HG03135 (cell line): ENCODE measurements around the gene GOLGA5.
"Not testable (repeated sequence)": the region's sequence is repeated elsewhere in the genome, so short reads cannot be mapped to it uniquely, and the experiment has no call there.

Source experiments
- ATAC-seq: cut with Tn5 transposase; IDR thresholded peaks from one replicate; pipeline ENCODE4 v1.9.1; 2021; ENCODE audit warnings: mild to moderate bottlenecking, moderate library complexity; ENCODE audit not compliant: unreplicated experiment

Gene GOLGA5

GRCh38 chr14:92793709-92794546 lies at the start of gene GOLGA5:
Gene GOLGA5, plus strand, starts transcription at chr14:92794305. Its CDS starts 3,133 bp downstream, at chr14:92797438.
- ATAC-seq, result peak; percentile 94

- peak; percentile 18 for ATAC-seq
Observed at GRCh38 chr14:92747701-92748258, 46.3 kb upstream of the GOLGA5 start.

DNA sequence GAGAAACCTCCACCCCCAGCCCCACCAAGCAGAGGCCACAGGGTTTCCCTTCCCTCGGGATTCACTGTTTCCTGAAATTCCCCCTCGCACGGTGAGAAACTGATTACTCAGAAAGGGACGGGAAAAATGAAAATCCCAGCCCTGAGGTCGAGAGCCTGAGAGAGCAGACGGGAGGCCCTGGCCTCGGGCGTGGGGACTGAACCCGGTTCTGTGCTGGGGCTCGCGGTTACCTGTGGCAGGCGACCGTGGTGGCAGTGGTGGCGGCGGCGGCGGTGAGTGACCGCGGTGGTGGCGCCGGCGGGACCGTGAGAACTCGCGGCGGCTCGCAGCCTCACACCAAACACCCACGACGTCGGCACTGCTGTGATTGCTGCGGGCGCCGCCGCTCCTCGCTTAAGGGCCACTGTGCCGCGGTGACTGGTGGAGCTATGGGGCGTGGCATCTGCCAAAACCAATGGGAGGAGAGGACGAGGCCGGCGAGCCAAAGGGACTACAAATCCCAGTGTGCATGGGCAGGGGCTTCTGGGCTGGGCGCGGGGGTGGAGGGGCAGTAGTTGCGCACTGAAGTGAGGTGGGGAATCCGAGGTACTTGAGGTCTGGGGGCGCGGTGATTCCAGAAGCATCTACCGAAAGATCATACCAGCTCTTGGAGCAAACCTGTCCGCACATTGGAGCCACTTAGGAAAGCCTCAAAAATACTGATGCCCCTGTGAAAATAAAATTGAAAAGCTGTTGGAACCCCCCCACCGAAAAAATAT lies 45.7 kb upstream of the GOLGA5 start, which contains the start of gene LGMN:
Gene LGMN (minus strand): TSS at position 369 of the 758 bp plus-strand sequence. CDS start 15,841 bp downstream, outside the sequence.
- peak; percentile 72 for ATAC-seq

DNA sequence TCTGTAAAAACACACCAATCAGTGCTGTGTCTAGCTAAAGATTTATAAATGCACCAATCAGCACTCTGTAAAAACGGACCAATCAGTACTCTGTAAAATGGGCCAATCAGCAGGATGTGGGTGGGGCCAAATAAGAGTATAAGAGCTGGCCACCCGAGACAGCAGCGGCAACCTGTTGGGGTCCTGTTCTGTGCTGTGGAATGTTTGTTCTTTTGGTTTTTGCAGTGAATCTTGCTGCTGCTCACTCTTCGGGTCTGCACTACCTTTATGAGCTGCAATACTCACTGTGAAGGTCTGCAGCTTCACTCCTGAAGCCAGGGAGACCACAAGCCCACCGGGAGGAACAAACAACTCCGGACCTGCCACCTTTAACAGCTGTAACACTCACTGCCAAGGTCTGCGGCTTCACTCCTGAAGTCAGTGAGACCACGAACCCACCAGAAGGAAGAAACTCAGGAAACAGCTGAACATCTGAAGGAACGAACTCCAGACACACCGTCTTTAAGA lies 43.8 kb upstream of the GOLGA5 start:
- not testable (repeated sequence) for ATAC-seq

DNA sequence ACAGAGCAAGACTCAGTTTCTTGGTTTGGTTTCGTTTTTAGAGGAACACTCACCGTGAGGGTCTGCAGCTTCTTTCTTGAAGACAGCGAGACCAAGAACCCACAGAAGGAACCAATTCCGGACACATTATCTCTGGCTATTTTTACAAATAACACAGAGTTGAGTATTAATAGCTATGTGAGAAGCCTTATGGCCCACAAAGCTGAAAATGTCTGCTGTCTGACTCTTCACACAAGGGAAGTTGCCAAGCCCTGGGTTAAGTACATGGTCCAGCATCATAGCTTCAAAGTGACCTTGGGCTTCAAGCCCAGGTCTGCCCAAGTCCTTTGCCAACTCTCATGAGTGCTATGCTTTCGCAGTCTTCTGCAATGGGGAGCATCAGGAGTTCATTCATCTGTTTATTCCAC lies 43.1 kb upstream of the GOLGA5 start:
- no peak for ATAC-seq

DNA sequence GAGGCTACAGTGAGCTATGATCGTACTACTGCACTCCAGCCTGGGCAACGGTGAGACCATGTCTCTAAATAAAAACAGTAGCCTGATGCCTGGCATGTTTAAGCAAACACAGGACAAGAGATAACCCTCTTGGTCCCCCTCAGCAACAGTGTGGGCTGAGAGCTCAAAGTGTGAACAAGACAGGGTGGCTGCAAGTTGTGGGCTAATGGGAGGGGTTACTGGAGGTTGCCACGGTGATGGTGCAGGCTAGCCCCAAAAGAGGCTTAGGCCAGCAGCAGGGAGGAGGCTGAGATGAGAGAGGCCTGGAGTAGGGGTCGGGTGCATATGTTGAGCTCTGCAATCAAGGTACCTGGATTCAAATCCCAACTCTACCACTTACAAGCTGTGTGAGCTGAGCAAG lies 42.3 kb upstream of the GOLGA5 start:
- no peak for ATAC-seq

DNA sequence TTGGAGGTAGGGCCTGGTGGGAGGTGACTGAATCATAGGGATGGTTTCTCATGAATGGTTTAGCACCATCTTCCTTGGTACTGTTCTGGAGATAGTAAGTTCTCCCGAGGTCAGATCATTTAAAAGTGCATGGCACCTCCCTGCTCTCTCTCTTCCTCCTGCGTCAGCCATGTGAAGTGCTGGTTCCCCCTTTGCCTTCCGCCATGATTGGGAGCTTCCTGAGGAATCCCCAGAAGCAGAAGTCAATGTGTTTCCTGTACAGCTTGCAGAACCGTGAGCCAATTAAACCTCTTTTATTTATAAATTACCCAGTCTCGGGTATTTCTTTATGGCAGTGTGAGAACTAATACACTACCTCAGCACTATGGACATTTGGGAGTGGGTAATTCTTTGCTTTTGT lies 40.9 kb upstream of the GOLGA5 start:
- ATAC-seq, result no peak

DNA sequence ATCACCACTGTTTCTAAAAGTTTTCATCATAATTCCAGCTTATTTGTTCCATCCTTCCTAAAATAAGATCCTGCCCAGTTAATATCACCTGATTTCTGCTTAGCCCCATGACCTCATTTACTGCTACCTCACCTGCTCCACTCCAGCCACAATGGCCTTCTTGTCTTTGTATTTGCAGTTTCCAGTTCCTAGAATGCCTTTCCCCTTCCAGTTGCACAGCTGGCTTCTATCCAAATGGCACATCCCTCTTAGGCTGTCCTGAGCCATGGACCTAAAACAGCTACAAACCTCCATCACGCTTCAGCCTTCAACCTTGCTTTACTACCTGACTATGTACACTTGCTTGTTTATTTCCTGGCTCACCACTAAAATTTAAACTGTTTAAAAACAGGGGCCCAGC lies 39.1 kb upstream of the GOLGA5 start:
- no peak for ATAC-seq

GRCh38 chr14:92755495-92755894 lies 38.6 kb upstream of the GOLGA5 start:
- ATAC-seq, result no peak

GRCh38 chr14:92756446-92756845 lies 37.7 kb upstream of the GOLGA5 start:
- ATAC-seq, result no peak

DNA sequence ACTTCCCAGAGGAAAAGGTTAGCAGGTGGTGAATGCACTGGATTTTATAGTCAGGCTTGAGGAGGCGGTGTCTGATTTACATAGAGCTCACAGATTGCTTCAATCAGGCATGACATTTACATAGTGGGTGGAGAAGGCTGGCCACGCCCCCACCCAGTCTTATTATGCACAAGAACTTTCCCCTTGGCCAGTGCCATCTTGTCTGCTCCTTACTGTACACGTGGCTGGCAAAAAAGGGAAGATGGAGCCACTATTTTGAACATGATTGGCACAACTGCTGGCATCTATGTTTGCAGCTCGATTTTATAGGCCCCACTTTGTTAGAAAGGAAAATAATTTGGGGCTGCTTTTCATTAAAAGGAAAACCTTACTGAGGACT lies 34.8 kb upstream of the GOLGA5 start:
- ATAC-seq, result no peak

DNA sequence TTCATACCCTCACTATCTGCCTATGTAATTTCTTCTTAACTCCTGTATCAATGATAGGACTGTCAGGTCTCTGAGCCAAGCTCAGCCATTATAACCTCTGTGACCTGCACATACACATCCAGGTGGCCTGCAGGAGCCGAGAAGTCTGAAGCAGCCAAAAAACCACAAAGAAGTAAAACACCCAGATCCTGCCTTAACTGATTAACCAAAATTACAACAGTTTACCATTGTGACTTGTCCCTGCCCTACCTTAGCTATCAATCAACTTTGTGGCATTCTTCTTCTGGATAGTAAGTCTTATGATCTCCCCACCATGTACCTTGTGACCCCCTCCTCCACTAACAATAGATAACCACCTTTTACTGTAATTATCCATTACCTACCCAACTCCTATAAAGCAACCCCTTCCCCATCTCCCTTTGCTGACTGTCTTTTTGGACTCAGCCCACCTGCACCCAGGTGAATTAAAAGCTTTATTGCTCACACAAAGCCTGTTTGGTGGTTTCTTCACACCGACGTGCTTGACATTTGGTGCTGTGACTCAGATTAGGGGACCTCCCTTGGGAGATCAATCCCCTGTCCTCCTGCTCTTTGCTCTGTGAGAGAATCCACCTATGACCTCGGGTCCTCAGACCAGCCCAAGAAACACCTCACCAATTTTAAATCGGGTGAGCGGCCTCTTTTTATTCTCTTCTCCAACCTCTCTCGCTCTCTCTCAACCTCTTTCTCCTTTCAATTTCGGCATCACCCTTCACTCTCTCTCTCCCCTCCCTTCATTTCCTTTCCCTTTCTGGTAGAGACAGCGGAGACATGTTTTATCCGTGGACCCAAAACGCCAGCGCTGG lies 34.2 kb upstream of the GOLGA5 start:
- ATAC-seq, result no peak

- no peak for ATAC-seq
Observed at GRCh38 chr14:92760524-92760805, 33.6 kb upstream of the GOLGA5 start.

DNA sequence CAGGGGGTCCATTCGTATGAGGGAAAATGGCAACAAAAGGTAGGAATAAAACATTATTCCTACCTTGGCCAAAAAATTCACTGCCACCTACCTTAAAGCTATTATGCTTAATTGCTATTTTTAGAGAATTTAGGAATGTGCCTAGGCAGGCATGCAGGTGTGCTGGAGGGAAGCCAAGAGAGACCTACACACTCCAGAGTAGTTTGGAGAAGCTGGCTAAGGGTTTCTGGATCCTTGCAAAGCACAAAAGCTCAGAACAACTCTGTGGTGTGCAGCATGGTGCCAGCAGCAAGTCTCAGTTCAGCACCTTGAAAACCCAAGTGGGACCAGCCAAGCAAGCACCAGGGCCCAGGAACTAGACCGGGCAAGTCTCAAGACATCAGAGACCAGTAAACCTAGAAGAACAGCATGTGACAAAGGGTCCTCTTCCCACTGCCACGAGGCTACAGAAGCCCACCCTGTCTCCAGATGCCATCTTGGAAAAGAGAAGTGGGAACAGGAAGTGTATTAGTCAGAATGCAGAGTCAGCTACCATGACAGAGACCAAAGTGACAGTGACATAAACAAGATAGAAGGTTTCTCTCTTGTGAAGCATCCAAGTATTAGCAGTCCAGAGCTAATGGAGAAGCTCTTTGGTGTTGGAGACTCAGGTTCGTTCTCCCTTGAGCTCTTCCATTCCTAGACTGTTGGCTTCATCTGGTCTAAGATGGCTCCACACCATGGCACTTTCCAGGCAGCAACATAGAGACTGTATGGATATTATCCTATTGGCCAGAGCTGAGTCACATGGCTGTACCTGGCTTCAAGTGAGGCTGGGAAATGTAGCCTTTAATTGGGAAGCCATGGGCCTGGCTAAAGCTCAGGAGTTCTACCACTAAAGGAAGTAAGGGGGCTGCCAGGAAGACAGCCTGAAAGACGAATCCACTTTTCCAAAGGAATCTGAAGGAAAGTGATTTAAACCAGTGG lies 30.2 kb upstream of the GOLGA5 start:
- not testable (repeated sequence) for ATAC-seq

- ATAC-seq, result peak; percentile 94
Observed at GRCh38 chr14:92768236-92768635, 25.9 kb upstream of the GOLGA5 start.

DNA sequence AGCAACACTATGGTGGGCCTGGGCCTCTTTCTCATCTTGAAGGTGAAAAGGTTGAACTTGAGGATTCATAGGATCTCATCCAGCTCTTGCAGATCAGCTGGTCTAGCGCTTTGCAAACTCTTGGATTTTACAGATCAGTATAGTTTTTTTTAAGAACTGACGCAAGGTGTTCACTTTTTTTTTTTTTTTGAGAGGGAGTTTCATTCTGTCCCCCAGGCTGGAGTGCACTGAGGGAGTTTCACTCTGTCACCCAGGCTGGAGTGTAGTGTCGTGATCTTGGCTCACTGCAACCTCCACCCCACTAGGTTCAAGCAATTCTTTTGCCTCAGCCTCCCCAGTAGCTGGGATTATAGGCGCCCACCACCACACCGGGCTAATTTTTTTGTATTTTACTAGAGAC lies 25.3 kb upstream of the GOLGA5 start:
- ATAC-seq, result no peak

GRCh38 chr14:92770484-92770883 lies 23.6 kb upstream of the GOLGA5 start:
- ATAC-seq, result no peak

- ATAC-seq, result no peak
Observed at GRCh38 chr14:92774572-92774971, 19.5 kb upstream of the GOLGA5 start.

- peak; percentile 92 for ATAC-seq
Observed at GRCh38 chr14:92775292-92775691, 18.8 kb upstream of the GOLGA5 start.
